Measurements from ENCODE around the gene OSBPL5. TPM values are rescaled to one million over a fixed set of nuclear protein-coding genes. Genes with fewer than 3 reads are reported as not detected.
"Not testable (repeated sequence)": the region's sequence is repeated elsewhere in the genome, so short reads cannot be mapped to it uniquely, and the experiment has no call there.

Gene OSBPL5
- total RNA-seq, 4 donors from 2014 or later, result 9.2 to 18.5 (median 14.0) TPM

DNA sequence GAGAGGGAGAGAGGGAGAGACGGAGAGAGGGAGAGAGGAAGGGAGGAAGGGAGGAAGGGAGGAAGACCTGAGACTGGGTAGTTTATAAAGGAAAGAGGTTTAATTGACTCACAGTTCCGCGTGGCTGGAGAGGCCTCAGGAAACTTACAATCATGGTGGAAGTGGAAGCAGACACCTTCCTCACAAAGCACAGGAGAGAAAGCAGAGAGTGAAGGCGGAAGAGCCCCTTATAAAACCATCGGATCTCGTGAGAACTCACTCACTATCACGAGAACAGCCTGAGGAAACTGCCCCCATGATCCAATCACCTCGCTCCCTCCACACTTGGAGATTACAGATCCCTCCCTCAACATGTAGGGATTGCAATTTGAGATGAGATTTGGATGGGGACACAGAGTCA, 95.7 kb downstream of the OSBPL5 start:
- intact Hi-C loops (cut with DNase I; ENCODE audit: low total_unique reads) (no loop called here), in situ Hi-C loops (cut with MboI; ENCODE audit: low sequenced_read_pairs in 4 of 4) (no loop called here)
- no peak for TF ChIP-seq POLR2A (IDR thresholded peaks at IDR 0.05)
- TF ChIP-seq, protein P1, sequence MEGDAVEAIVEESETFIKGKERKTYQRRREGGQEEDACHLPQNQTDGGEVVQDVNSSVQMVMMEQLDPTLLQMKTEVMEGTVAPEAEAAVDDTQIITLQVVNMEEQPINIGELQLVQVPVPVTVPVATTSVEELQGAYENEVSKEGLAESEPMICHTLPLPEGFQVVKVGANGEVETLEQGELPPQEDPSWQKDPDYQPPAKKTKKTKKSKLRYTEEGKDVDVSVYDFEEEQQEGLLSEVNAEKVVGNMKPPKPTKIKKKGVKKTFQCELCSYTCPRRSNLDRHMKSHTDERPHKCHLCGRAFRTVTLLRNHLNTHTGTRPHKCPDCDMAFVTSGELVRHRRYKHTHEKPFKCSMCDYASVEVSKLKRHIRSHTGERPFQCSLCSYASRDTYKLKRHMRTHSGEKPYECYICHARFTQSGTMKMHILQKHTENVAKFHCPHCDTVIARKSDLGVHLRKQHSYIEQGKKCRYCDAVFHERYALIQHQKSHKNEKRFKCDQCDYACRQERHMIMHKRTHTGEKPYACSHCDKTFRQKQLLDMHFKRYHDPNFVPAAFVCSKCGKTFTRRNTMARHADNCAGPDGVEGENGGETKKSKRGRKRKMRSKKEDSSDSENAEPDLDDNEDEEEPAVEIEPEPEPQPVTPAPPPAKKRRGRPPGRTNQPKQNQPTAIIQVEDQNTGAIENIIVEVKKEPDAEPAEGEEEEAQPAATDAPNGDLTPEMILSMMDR (IDR thresholded peaks at IDR 0.05 in 4 of 5, conservative IDR thresholded peaks at IDR 0.05 in 1 of 5), result no peak
- DNase-seq, result no peak
- H3K9me3 ChIP-seq, result no peaks in the 10 kb centered on the region
- no peaks in the 10 kb centered on the region for H3K27me3 ChIP-seq
- no peaks in the 10 kb centered on the region for H3K36me3 ChIP-seq
- peaks cover 0 to 3% of the 10 kb centered on the region in 2 donors for H3K4me1 ChIP-seq
- no peak overlapping the region for H3K4me3 ChIP-seq
- ATAC-seq, result no peak
- no peak overlapping the region for H3K27ac ChIP-seq

DNA sequence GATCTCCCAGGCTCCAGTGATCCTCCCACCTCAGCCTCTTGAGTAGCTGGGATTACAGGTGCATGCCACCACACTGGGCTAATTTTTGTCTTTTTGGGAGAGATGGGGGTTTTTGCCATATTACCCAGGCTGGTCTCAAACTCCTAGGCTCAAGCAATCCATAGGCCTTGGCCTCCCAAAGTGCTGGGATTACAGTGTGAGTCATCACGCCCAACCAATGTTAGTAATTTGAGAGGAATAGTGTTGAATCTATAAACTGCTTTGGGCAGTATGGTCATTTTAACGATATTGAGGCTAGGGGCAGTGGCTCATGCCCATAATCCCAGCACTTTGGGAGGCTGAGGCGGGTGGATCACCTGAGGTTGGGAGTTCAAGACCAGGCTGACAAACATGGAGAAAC, 98.8 kb downstream of the OSBPL5 start:
- ATAC-seq; H3K4me3 ChIP-seq; H3K9me3 ChIP-seq; DNase-seq; H3K36me3 ChIP-seq; H3K27ac ChIP-seq; intact Hi-C loops (cut with DNase I; ENCODE audit: low total_unique reads); H3K27me3 ChIP-seq; H3K4me1 ChIP-seq; in situ Hi-C loops (cut with MboI; ENCODE audit: low sequenced_read_pairs in 4 of 4): not testable (repeated sequence)

DNA sequence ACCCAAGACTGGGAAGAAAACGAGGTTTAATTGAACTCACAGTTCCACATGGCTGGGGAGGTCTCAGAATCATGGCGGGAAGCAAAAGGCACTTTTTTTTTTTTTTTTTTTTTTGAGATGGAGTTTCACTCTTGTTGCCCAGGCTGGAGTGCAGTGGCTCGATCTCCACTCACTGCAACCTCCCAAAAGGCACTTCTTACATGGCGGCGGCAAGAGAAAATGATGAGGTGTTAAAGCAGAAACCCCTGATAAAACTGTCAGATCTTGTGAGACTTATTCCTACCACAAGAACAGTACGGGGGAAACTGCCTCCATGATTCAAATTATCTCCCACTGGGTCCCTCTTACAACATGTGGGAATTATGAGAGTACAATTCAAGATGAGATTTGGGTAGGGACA, 100.4 kb downstream of the OSBPL5 start:
- H3K4me3 ChIP-seq; DNase-seq; in situ Hi-C loops (cut with MboI; ENCODE audit: low sequenced_read_pairs in 4 of 4); H3K36me3 ChIP-seq; H3K27me3 ChIP-seq; H3K4me1 ChIP-seq; H3K9me3 ChIP-seq; ATAC-seq; intact Hi-C loops (cut with DNase I; ENCODE audit: low total_unique reads); H3K27ac ChIP-seq: not testable (repeated sequence)

DNA sequence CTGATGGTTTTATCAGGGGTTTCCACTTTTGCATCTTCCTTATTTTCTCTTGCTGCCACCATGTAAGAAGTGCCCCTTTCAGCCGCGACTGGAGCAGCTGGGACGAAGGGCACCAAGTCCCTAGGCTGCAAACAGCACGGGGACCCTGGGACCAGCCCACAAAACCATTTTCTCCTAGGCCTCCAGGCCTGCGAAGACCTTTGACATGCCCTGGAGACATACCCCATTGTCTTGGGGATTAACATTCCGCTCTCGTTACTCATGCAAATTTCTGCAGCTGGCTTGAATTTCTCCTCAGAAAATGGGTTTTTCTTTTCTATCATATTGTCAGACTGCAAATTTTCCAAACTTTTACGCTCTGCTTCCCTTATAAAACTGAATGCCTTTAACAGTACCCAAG, 101.2 kb downstream of the OSBPL5 start:
- ATAC-seq; H3K4me3 ChIP-seq; H3K27me3 ChIP-seq; H3K4me1 ChIP-seq; H3K9me3 ChIP-seq; H3K27ac ChIP-seq; in situ Hi-C loops (cut with MboI; ENCODE audit: low sequenced_read_pairs in 4 of 4); H3K36me3 ChIP-seq; DNase-seq; intact Hi-C loops (cut with DNase I; ENCODE audit: low total_unique reads): not testable (repeated sequence)

DNA sequence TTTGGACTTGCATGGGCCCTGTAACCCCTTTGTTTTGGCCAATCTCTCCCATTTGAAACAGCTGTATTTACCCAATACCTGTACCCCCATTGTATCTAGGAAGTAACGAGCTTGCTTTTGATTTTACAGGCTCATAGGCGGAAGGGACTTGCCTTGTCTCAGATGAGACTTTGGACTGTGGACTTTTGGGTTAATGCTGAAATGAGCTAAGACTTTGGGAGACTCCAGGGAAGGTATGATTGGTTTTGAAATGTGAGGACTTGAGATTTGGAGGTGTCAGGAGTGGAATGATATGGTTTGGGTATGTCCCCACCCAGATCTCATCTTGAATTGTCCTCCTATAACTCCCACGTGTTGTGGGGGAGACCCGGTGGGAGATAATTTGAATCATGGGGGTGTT, 101.7 kb downstream of the OSBPL5 start:
- H3K9me3 ChIP-seq; intact Hi-C loops (cut with DNase I; ENCODE audit: low total_unique reads); in situ Hi-C loops (cut with MboI; ENCODE audit: low sequenced_read_pairs in 4 of 4); H3K4me3 ChIP-seq; H3K4me1 ChIP-seq; H3K27ac ChIP-seq; DNase-seq; H3K36me3 ChIP-seq; ATAC-seq; H3K27me3 ChIP-seq: not testable (repeated sequence)

DNA sequence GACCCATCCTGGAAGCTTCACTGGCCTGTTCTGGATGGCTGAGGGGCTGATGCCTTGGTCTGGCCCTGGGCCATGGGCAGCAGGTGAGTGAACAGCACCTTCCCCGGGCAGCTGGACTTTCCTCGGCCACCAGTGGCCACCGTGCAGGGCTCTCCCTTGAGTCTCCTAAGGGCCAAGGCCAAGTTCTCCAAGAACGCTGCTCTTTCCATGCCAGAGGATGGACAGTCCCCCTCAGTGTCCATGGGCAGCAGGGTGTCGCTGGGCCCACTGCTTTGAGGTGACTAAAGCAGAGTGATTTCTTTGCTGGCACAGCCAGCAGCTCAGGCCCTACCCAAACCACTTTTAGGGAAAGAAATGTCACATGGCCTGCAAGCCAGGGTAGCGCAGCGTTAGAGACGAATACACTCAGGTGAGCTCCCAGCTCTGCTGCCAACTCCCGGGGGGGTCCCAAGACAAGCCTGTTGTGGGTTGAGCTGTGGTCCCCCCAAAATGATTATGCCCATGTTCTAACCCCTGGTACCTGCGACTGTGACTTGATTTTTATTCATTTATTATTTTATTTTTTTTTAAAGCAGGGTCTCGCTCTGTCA, 104.6 kb downstream of the OSBPL5 start:
- Histone ChIP-seq H3K36me3 (no peaks in the 10 kb centered on the region), H3K27ac (no peak overlapping the region), H3K4me3 (no peak overlapping the region), H3K27me3 (no peaks in the 10 kb centered on the region), H3K9me3 (no peaks in the 10 kb centered on the region), H3K4me1 (peaks cover 14 to 19% of the 10 kb centered on the region in 2 donors)
- in situ Hi-C loops (cut with MboI; ENCODE audit: low sequenced_read_pairs in 4 of 4), result no loop called here
- no peak for DNase-seq
- intact Hi-C loops (cut with DNase I; ENCODE audit: low total_unique reads), result no loop called here
- ATAC-seq, result no peak
- TF ChIP-seq, protein P1 (IDR thresholded peaks at IDR 0.05 in 4 of 5, conservative IDR thresholded peaks at IDR 0.05 in 1 of 5), result no peak
- TF ChIP-seq POLR2A (IDR thresholded peaks at IDR 0.05), result no peak

Data from gastrocnemius medialis (tissue), 4 donors.